Stimulated activated CD8-positive, alpha-beta memory T cell treated with anti-CD3 and anti-CD28 coated beads, Interleukin-4, amount 100 ng/mL, for 24 hours (primary cell): ENCODE measurements around the gene ANGPTL8.

Experiments used
- DNase-seq: peaks from one replicate; pipeline ENCODE4 v3.0.0-alpha.2; 2020; ENCODE audit warnings: low read depth

ANGPTL8 gene

GRCh38 chr19:11203194-11204075 lies 36.0 kb upstream of the ANGPTL8 start:
- no peak for DNase-seq

- no peak for DNase-seq
Observed at GRCh38 chr19:11204076-11204602, 35.3 kb upstream of the ANGPTL8 start.

GRCh38 chr19:11204943-11205349 lies 34.5 kb upstream of the ANGPTL8 start:
- no peak for DNase-seq

DNA sequence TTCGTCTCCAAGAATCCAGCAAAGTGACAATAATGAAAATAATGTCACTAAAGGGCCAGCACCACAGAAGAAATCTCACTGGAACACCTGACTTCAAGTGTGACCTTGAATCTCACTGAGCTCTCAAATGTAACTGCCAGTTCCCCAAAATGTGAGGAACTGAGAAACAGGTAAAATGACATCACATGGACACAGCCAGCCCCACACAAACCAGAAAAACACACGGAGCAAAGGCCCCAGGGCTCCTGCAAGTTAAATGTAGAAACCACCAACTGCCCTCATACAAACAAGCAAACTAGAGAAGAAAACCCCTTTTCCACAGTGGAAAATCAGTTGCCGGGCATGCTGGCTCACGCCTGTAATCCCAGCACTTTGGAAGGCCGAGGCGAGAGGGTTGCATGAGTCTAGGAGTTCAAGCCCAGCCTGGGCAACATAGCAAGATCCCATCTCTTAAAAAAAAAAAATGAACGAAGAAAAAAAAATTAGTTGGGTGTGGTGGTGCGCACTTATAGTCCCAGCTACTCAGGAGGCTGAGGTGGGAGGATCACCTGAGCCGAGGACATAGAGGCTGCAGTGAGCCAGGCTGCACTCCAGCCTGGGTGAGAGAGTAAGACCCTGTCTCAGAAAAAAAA lies 33.4 kb upstream of the ANGPTL8 start:
- no peak for DNase-seq

DNA sequence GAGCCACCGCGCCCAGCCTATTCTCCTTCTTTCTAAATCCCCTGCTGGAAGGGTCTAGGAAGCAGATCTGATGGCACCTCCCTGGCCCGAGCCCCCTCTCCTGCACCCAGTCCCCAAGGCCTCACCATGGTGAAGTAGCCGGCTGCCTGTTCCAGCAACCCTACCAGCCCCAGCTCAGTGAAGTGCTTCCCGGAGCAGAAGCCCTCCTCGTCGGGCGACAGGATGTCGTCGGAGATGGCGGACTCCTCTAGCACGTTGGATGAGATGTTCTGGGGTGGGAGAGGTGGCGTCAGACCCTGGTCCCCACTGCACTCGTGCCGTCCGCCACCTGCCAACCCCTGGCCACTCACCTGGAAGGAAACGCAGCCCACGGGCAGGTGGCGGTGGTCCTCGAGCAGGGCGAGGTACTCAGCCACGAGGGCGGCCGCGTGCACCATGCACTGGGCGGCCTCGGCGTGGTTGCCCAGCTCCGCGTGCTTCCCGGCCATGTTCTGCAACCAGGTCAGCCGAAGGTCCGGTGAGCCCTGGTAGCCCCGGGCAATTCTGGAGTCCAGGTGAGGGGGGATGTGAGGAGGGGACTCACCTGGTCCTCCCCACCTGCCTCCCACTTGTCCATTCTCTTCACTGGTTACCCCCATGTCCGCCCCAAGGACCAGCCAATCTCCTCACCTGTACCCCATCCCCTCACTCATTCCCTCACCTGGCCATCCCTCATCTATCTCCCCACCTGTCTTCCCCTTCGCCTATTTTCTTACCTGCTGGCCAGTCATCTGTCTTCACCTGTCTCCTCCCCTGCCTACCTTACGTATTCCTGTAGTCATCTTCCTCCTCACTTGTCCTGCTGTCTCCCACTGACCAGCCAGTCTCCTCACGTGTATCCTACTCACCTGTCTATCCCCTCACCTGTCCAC lies 30.6 kb upstream of the ANGPTL8 start:
- DNase-seq: no peak

GRCh38 chr19:11209839-11210655 lies 29.4 kb upstream of the ANGPTL8 start:
- no peak for DNase-seq

DNA sequence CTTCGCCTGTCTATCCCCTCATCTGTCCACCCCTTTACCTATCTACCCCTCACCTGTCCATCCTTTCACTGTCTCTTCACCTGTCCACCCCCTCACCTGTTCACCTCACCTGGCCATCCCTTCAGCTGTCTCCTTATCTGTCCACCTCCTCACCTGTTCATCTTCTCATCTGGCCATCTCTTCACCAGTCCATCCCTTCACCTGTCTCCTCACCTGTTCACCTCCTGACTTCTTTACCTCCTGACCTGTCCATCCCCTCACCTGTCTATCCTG lies 28.8 kb upstream of the ANGPTL8 start:
- no peak for DNase-seq

DNA sequence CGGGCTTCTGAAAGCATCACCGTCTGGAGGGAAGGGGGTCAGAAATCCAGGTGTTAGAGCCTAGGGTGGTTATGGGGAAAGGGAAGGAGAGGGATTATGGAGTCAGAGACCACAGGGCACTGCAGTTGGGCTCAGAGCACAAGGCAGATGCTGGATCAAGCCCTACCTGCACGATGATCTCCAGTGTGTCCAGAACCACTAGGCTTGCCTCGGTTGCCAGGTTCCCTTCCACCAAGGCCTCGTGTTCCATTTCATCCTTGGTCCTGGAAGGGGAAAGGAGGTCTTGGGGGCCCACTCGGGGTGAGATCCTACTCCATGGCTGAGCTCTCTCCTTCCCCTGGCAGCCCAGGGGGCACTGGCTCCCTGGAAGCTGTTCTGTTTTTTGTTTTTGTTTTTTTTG lies 25.0 kb upstream of the ANGPTL8 start:
- no peak for DNase-seq

DNA sequence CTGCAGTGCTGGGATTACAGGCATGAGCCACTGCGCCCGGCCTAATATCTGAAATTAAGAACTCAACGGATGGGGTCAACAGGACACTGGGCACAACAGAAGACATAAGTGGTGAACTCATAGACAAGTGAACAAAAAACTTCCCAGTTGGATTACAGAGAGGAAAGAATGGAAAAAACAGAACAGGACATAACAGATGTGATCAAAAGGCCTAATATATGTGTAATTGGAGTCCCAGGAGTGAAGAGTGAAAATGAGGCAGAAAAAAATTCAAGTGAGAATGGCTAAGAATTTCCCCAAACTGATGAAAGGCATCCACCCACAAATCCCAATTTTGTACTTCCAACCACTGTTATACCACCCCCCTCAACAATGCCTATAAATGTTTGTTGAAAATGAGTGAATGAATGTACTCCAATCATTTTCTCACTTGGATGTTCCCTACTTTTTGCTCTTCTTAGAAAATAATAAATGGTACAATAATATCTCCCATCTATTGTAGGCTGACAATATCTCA lies 18.3 kb upstream of the ANGPTL8 start:
- no peak for DNase-seq

DNA sequence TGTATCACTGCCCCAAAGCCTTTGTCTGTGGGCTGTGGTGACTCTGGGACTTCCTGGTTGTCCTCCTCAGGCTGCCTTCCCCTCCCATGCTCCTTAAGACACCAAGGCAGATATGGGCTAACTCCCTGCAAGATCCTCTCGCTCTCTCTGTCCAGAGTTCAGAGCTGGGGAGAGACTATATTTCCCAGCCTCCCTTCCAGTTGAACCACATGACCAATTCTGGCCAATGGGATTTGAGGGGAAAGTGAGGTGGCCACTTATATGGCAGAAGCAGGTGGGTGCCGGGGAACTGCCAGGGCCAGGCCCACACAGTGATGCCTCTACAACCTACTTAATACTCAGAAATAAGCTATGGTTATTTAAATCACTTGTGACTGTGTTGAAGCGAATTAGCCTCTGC lies 16.2 kb upstream of the ANGPTL8 start:
- no peak for DNase-seq

GRCh38 chr19:11224429-11224828 lies 15.0 kb upstream of the ANGPTL8 start:
- DNase-seq: no peak

DNA sequence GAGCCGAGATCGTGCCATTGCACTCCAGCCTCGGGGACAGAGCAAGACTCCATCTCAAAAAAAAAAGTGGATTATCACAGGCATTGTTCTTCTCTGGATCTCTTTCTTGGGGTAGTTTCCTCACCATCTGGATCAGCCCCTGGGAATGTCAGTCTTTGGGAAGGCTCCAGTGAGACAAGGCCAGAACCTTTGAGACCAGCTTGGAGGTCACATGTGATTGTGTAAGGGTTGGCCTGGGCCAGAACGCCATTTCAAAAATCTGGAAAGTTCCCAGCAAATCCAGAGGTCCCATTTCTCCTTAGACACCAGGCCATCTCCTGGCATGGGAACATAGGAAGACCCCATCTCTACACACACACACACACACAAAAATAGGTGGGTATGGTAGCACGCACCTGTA lies 14.2 kb upstream of the ANGPTL8 start:
- no peak for DNase-seq

GRCh38 chr19:11225815-11226214 lies 13.6 kb upstream of the ANGPTL8 start:
- no peak for DNase-seq

GRCh38 chr19:11226716-11227166 lies 12.7 kb upstream of the ANGPTL8 start:
- no peak for DNase-seq

DNA sequence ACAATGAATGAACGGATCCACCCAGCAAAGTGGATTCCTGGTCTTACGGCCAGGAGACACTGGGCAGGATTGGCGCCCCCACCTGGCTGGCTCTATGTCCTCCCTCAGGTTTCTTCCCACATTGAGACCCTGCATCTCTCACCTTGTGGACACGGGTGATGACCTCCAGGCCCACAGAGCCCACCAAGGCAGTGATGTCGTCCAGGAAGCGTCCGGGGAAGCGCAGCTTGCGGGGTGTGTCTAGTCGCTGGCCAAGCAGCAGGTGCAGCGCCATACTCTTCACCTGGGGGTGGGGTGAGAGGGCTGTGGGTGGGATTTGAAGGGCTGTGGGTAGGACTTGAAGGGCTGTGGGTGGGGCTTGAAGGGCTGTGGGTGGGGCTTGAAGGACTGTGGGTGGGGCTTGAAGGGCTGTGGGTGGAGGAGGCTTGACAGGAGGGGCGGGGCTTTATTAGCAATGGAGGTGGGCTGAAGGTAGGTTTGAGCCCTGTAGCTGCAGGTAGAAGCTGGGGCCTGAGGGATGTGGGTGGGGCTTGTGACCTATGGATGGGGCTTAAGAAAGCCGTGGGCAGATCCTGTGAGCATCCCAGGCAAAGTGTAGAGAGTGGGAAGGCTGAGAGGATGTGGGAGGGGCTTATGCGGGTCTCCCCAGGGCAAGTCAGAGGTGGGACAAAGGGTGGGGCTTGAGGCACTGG lies 12.1 kb upstream of the ANGPTL8 start:
- DNase-seq: no peak

- DNase-seq: no peak
Observed at GRCh38 chr19:11230621-11231386, 8.6 kb upstream of the ANGPTL8 start.

DNA sequence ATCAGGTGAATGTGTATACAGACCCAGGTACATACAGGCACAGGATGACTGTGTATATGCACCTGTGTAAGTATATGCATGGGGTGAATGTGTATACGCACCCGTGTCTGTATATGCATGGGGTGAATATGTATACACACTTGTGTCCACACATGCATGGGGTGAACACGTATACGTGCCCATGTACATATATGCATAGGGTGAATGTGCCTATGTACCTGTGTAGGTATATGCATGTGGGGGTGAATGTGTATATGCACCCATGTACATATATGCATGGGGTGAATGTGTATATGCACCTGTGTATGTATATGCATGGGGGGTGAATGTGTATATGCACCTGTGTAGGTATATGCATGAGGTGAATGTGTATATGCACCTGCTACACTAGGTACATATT lies 6.9 kb upstream of the ANGPTL8 start:
- no peak for DNase-seq

DNA sequence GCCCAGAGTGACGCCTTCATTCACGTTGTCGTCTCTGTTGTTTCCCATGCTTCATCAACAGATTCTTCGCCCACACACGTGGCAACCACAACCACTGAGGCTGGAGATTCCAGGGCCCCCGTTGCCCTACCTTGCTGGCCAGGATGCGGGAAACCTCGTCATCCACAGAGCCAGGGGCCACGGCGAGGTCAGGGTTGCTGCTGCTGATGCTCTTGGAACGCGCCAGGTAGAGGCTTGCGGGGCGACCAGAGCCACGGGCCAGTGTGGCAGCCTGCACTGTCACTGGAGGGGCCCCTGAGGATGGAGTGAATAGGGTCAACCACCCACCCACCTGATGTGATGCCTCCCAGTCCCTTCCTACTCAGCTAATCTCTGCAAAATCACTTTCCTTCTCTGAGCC lies 6.3 kb upstream of the ANGPTL8 start:
- no peak for DNase-seq

DNA sequence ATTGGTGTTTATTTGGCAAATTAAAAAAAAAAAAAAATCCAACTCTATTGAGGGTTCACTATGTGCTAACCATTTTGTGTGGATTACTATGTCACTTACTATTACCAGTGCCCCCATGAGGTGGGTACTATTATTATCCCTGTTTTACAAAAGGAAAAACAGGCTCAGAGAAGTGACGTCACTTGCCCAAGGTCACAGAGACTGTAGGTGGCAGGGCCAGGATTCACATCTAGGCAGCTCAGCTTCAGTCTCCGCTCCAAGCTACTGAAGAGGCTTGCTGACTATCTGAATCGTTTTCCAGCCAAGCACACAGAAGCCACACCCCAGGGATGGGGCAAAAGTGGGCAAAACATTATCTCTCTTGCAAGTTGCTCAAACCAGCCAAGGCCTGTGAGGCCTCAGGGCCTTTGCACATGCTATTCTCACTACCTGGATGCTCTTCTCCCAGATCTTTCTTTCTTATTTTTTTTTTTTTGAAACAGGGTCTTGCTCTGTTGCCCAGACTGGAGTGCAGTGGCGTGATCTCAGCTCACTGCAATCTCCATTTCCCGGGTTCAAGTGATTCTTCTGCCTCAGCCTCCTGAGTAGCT lies 4.8 kb upstream of the ANGPTL8 start:
- no peak for DNase-seq
